GM12878 (cell line): ENCODE data around the gene CEP89. TPM values are rescaled to one million over a fixed set of nuclear protein-coding genes. Genes with fewer than 3 reads are reported as not detected.

ENCODE experiments used
- ATAC-seq: fragments of 200-7000 bp; cut with Tn5 transposase; 3 replicates; pipeline ENCODE4 v1.9.1; 2020; ENCODE audit warnings: mild to moderate bottlenecking, moderate library complexity
- BruUV-seq: library from RNA; stranded (reverse); fragments of 400-500 nt; replicated peaks from 2 replicates; lab custom pipeline; 2021; lab: Mats Ljungman, UMichigan
- CTCF ChIA-PET: fragments of 300-600 bp; sonication (Branson Sonifier 250); formaldehyde crosslinking; extraction: SDS; loops from one replicate; lab custom pipeline; 2021; ENCODE audit warnings: inconsistent platforms; lab: Yijun Ruan, JAX
- POLR2A ChIA-PET: fragments of 350-600 bp; formaldehyde crosslinking; extraction: SDS; loops from one replicate; lab custom pipeline; 2021; ENCODE audit warnings: inconsistent platforms; lab: Charles Lee
- RAD21 ChIA-PET: fragments of 300-600 bp; sonication (Branson Sonifier 250); formaldehyde crosslinking; loops from one replicate; lab custom pipeline; 2023; ENCODE audit warnings: antibody characterized with exemption; ENCODE audit not compliant: unreplicated experiment; lab: Charles Lee
- SMC1A ChIA-PET: fragments of 300-600 bp; sonication (Branson Sonifier 250); formaldehyde crosslinking; loops from one replicate; lab custom pipeline; 2023; ENCODE audit not compliant: unreplicated experiment, uncharacterized antibody; lab: Charles Lee
- DNase-seq: peaks from one replicate; pipeline ENCODE4 v3.0.0-alpha.2; 2011; ENCODE audit warnings: low read depth, low spot score
- FAIRE-seq: peaks from 3 replicates; lab custom pipeline; 2011; peaks lifted over from hg19 to GRCh38; lab: Jason Lieb, UNC
- H2AFZ ChIP-seq: 2 replicates; pipeline ENCODE4 v1.6.0; 2011; ENCODE audit warnings: low read depth, low read length, control low read depth; ENCODE audit not compliant: control insufficient read depth
- H3K27ac ChIP-seq: 2 replicates; pipeline ENCODE4 v1.5.1; 2011; ENCODE audit warnings: control low read depth; ENCODE audit not compliant: control insufficient read depth, insufficient read depth
- H3K27me3 ChIP-seq, 2 experiments: replicated peaks in 1 of 2; 2 replicates each; pipeline versions ENCODE4 v1.6.0 to v1.6.1; 2011; ENCODE audit warnings: low read length in 1 of 2; ENCODE audit not compliant: control insufficient read depth in 2 of 2, insufficient read depth in 2 of 2
- H3K36me3 ChIP-seq, 2 experiments: 2 replicates each; pipeline ENCODE4 v1.5.1; 2011; ENCODE audit warnings: low read length in 1 of 2; ENCODE audit not compliant: control insufficient read depth in 2 of 2, insufficient read depth in 2 of 2
- H3K4me1 ChIP-seq: 2 replicates; pipeline ENCODE4 v1.6.1; 2011; ENCODE audit warnings: mild to moderate bottlenecking, low read length, moderate library complexity, mixed read lengths; ENCODE audit not compliant: control insufficient read depth, insufficient read depth
- H3K4me2 ChIP-seq: 2 replicates; pipeline ENCODE4 v1.6.0; 2011; ENCODE audit warnings: control low read depth; ENCODE audit not compliant: control insufficient read depth, insufficient read depth
- H3K4me3 ChIP-seq: fragments of 200-600 bp; sonication (generic); 2 replicates; pipeline ENCODE4 v1.5.1; 2016
- H3K79me2 ChIP-seq: 2 replicates; pipeline ENCODE4 v1.6.0; 2011; ENCODE audit warnings: low read length; ENCODE audit not compliant: control insufficient read depth, insufficient read depth
- H3K9ac ChIP-seq: 2 replicates; pipeline ENCODE4 v1.8.0; 2011; ENCODE audit warnings: low read length, control low read depth, mixed read lengths; ENCODE audit not compliant: control insufficient read depth, insufficient read depth
- H3K9me3 ChIP-seq: replicated peaks from 3 replicates; pipeline ENCODE4 v1.5.1; 2011; ENCODE audit warnings: mild to moderate bottlenecking, low read length; ENCODE audit not compliant: control insufficient read depth, insufficient read depth
- H4K20me1 ChIP-seq: 2 replicates; pipeline ENCODE4 v1.6.0; 2011; ENCODE audit not compliant: control insufficient read depth, insufficient read depth
- BCLAF1 ChIP-seq: fragments of 450-650 bp; IDR thresholded peaks from 2 replicates; pipeline ENCODE4 v1.6.1; 2017; ENCODE audit warnings: antibody characterized with exemption, mild to moderate bottlenecking, moderate library complexity
- EGR1 ChIP-seq, 2 experiments: IDR thresholded peaks; 1 replicate in 1 of 2; 2 replicates in 1 of 2; pipeline ENCODE4 v1.6.1; 2011 to 2012; ENCODE audit warnings: low read depth in 2 of 2, low read length in 2 of 2, borderline replicate concordance in 1 of 2, mild to moderate bottlenecking in 1 of 2, moderate library complexity in 1 of 2
- HCFC1 ChIP-seq: fragments of 150-350 bp; IDR thresholded peaks from 2 replicates; pipeline ENCODE4 v1.6.1; 2014; ENCODE audit warnings: low read length
- IKZF2 ChIP-seq, 2 experiments: fragments of 450-650 bp; IDR thresholded peaks; 2 replicates each; pipeline ENCODE4 v1.6.1; 2017; ENCODE audit warnings: mild to moderate bottlenecking in 2 of 2, moderate library complexity in 2 of 2
- KDM1A ChIP-seq: fragments of 200-600 bp; sonication (generic); IDR thresholded peaks from 2 replicates; pipeline ENCODE4 v1.6.1; 2016; ENCODE audit warnings: borderline replicate concordance
- SP1 ChIP-seq: IDR thresholded peaks from one replicate; pipeline ENCODE4 v1.6.1; 2011; ENCODE audit warnings: low read depth, low read length
- ZNF384 ChIP-seq: IDR thresholded peaks from 2 replicates; pipeline ENCODE4 v1.6.1; 2012; ENCODE audit warnings: low read depth, mild to moderate bottlenecking, low read length, improper control_type of control experiment, borderline replicate concordance
- WGBS: methylation state at CpG from one replicate; pipeline ENCODE4 v1.1.6; 2016; ENCODE audit warnings: low lambda C conversion rate; ENCODE audit not compliant: insufficient replicate concordance, insufficient coverage; ENCODE audit errors: missing lambda C conversion rate; 5-methylcytosine and 5-hydroxymethylcytosine counted together
- in situ Hi-C: fragments of 300-500 bp; cut with MboI; formaldehyde crosslinking; loops from 9 replicates; pipeline ENCODE4 v1.14.3; 2018; ENCODE audit warnings: mixed read lengths
- intact Hi-C: fragments of 100-400 bp; cut with micrococcal nuclease; formaldehyde crosslinking; loops from one replicate; pipeline ENCODE4 v1.14.2; 2022; ENCODE audit not compliant: unreplicated experiment
- polyA plus RNA-seq, 11 experiments: library from polyadenylated mRNA; depleted of rRNA in 4 of 11; unstranded in 6 of 11; stranded (reverse) in 5 of 11; fragments of >200 nt; fragmentation: Nextera tagmentation in 4 of 11; fragmentation: Illumina TruSeq in 1 of 11; extraction: Ambion mirVana in 4 of 11; extraction: Trizol in 1 of 11; gene quantifications; 1 replicate in 1 of 11; 2 replicates in 10 of 11; pipeline versions ENCODE4 v1.2.1 to v1.2.3, GENCODE V29; 2011 to 2016; ENCODE audit warnings: inconsistent platforms in 2 of 11, missing spikeins in 2 of 11, low read depth in 1 of 11
- total RNA-seq, 4 experiments: library from RNA; depleted of rRNA in 3 of 4; stranded (reverse); fragments of >200 nt in 3 of 4; fragmentation: Illumina TruSeq in 1 of 4; extraction: Trizol in 1 of 4; gene quantifications; 2 replicates each; pipeline versions ENCODE4 v1.2.1 to v1.2.3, GENCODE V29; 2013 to 2021

Gene CEP89
- total and polyA plus RNA-seq, 10 of the 15 experiments (the other 5 are each of a cell fraction or from before 2014, with no cell fraction given) = 6.0 to 19.3 (median 10.2) TPM

- DNase-seq (no peak), ATAC-seq (no peak), FAIRE-seq (no peak)
- Histone ChIP-seq H3K4me3 (no peak overlapping the region), H2AFZ (no peak overlapping the region), H4K20me1 (no peaks in the 10 kb centered on the region), H3K79me2 (no peaks in the 10 kb centered on the region), H3K27me3 (no peaks in the 10 kb centered on the region), H3K9me3 (no peaks in the 10 kb centered on the region), H3K4me1 (no peaks in the 10 kb centered on the region), H3K9ac (no peak overlapping the region), H3K4me2 (no peak overlapping the region), H3K36me3 (no peaks in the 10 kb centered on the region), H3K27ac (no peak overlapping the region)
- POLR2A ChIA-PET = no interaction called here
- SMC1A ChIA-PET = no interaction called here
- BruUV-seq = no TSS peak
- in situ Hi-C loops (no loop called here), intact Hi-C loops (no loop called here)
- RAD21 ChIA-PET = no interaction called here
- no peak for TF ChIP-seq IKZF2 (IDR thresholded peaks at IDR 0.05)
- TF ChIP-seq ZNF384 = no peak
- TF ChIP-seq KDM1A = no peak
- TF ChIP-seq HCFC1 = no peak
- TF ChIP-seq BCLAF1 = no peak
- no peak for TF ChIP-seq SP1
- TF ChIP-seq EGR1 (IDR thresholded peaks at IDR 0.05; ENCODE audit: borderline replicate concordance in 1 of 2, low read depth in 2 of 2, low read length in 2 of 2) = no peak
- CTCF ChIA-PET = no interaction called here
- WGBS = 69% methylated on average over 19 of the region's 19 CpGs
These were observed 112.2 kb downstream of the CEP89 start for GRCh38 chr19:32859591-32859990.
